ENCODE data around the gene SART1.
"Not testable (repeated sequence)": the region's sequence is repeated elsewhere in the genome, so short reads cannot be mapped to it uniquely, and the experiment has no call there.

DNA sequence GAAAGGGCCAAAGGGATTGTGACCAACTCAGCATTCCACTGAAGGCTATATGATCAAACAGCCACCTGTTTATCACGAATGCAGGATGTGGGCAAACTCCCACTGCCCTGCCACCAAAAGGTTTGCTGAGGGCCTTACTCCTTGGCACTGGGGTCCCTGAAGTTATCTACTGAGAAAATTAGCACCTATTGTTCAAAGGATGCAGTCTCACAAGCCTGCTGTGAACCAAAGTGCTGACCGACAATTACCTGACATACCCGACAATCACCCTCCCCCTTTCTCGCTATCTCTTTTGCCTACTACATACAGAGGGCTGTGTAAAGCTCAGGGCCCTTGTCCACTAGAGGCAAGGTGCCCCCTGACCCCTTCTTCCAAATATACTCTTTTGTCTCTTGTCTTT, 48.5 kb downstream of the SART1 start:
- TF ChIP-seq POLR2A (IDR thresholded peaks at IDR 0.05; ENCODE audit: low read length); GATA1 (IDR thresholded peaks at IDR 0.05; ENCODE audit: low read depth, low read length): not testable (repeated sequence)
